ENCODE data around the gene SHC3.

The SHC3 gene

DNA sequence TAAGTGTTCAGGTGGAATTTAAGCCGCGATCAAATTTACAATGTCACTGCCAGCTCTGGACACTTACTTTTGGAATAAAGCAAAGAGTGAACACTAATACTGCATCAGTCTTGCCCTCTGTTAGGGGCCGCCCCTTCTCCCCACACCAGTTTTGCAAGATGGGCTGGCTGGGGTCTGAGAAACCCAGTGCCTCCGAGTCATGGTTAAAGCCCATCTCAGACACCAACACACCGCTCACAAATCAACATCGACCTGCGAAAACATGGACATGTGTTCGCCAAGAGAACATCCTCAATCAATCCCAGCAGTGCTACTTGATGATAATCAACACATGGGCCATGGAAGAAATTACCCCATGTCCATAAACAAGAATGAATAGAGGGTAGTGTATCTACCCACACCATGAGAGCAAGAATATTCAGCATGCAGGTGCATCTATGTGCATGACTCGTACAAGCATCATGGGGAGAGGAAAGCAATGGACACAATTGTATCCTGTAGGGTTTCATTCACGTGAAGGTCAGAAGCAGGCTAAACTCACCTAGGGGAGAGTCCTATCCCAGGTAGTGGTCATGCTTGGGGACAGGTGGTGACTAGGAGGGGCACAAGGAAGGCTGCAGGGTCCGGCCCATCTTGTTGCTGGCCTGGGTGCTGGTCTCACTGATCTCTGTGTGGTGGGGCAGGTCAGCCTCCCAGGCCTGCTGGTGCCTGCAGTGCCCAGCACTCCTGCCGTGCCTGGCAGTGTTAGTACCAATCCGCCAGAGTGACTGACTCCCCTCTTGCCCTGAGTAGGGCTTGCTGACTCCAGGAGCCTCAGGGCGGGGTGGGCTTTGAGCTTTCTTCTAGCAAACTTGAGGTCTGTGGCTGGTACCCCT, 182.3 kb downstream of the SHC3 start:
- no peak for FAIRE-seq

- FAIRE-seq = no peak
Observed at GRCh38 chr9:88995627-88996026, 183.0 kb downstream of the SHC3 start.

DNA sequence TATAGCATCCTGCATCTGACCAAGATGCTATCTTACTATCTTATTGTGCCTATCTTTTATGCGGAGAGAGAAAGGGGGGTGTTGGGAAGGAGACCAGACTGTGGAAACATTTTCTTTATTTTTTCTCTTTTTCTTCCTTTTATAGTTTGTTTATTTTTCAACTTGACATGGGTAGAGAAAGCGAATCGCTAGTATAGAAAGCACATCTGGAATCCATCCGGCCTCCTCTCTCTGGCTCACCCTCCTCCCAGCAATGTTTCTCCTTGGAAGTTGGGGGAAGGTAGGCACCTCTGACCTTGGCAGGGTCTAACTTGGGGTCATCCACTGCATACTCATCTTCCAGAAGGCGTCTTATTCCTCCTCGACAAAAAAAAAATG, 183.4 kb downstream of the SHC3 start:
- FAIRE-seq = no peak

DNA sequence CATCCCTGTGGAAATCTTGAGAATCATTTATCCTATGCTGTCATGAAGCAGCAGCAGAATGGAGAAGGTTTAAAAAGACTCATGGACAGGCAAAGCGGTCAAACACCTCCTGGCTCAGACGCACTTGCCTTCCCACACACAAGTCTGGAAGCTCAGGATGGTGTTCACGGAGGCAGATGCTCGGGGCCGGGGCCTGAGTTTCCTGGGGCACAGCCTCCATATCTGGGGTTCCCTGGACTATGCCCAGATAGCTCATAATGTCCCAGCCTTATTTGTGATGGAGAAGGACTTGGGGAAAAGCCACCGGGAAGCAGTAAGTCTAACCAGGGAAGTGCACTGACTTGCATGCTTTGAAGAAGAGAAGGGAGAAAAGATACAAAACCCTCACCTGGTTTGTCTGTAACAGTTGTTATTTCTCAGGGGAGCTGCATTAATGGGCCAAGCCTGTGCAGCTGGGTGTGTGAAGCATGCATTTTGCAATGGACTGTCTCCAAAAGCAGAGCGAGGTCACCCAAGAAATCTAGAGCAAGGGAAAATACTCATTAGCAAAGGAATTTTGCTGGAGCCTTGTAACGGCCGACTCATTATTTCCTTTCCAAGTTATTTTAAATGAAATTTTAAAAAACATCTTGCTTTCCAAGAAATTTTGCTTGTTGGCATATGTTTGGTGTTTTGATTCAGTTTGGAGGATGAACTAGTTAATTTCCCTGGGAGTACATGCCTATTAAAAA, 184.0 kb downstream of the SHC3 start:
- no peak for FAIRE-seq

DNA sequence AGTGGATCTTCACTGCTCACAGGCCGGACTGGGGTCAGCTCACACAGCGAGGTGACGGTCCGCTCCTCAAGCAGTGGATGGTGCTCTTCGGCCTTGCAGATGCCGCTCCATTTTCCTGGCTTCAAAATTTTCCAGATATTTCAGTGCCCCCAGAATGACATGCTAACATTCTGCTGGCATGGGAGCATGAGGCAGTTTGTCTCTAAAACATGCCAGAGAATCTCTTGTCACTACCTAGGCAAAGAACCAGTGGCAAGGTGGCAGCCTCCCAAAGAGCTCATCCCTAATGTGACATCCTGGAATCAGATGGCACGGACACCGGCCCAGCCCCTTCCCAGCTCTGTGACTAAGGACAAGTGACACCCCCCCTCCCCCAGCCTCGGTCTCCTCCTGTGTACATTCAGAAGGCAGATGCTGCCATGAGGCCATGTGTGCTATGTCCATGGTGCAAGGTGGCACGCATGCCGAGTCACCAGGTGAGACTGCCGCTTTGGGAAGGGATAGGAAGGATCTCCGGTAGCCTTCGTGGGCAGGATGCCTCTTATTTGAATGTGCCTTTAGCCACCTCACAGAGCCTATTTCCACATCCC, 184.7 kb downstream of the SHC3 start:
- FAIRE-seq = no peak

GRCh38 chr9:88993327-88993726, 185.3 kb downstream of the SHC3 start:
- no peak for FAIRE-seq

DNA sequence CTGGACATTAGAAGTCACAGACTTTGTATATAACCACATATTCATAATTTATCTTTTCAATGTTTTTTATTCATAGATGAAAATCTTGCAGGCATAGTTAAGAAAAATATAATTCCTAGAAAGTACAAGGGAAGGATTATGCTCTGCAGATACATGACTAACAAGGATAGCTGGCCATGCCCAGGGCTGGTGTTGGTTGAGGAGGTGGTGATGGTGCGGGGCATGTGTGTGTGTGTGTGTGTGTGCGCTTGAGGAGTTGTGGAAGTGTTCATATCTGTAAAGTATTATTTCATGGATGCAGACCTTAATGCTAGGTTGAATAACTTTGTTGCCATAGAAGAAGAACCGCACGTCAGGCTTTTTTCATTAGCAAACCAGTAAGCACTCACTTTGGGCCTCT, 186.1 kb downstream of the SHC3 start:
- FAIRE-seq = no peak

- FAIRE-seq = no peak
Observed at GRCh38 chr9:88991066-88992034, 187.3 kb downstream of the SHC3 start, which contains the start of gene S1PR3. Gene S1PR3 (plus strand): TSS chr9:88991468. CDS start chr9:89001201, 9,733 bp downstream.

DNA sequence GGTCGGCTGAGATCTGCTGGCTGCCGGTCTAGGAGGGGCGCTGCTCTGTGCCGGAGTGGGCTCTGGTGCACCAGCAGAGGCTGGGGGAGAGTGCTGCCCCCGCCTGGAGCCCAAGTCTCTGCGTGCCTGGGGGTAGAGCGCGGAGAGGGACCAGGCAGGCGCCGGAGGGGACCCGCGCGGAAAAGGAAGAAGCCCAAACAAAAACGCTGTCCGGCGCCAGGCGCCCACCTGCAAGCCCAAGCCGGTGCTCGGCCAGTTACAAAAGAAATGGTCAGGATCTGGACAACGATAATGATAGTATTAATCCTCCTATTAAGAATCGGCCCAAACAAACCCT, 187.9 kb downstream of the SHC3 start:
- FAIRE-seq = no peak

DNA sequence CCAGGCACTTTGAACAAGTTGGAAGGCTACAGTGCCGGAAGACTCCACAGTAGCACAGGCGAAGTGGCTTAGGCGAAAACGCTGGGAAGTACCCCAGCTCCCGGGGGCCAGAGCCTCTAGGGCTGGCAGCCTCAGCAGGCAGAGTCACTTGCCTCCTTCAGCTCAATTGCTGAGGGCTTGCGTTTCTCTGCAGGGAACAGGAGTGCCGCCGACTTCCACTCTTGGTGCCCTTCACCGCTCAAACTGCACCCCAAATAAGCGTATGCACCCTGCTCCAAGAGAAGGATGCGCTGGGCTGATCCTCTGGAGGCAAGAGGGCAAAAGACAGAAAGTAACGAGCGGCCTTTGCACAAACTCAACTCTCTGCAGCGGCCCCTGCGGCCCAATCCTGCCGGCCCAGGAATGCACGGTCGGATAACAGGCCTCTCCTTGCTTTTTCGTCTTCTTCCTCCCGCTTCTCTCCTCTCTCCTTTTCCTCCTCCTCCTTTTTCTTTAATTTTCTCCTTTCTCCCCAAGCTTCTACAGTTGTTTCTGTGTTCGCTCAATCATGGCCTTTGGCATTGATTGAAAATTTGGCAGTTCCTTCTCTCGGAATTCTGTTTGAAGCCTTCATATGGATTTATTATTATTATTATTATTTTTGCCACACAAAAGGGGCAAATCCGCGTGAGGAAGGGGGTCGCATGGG, 188.4 kb downstream of the SHC3 start:
- no peak for FAIRE-seq

DNA sequence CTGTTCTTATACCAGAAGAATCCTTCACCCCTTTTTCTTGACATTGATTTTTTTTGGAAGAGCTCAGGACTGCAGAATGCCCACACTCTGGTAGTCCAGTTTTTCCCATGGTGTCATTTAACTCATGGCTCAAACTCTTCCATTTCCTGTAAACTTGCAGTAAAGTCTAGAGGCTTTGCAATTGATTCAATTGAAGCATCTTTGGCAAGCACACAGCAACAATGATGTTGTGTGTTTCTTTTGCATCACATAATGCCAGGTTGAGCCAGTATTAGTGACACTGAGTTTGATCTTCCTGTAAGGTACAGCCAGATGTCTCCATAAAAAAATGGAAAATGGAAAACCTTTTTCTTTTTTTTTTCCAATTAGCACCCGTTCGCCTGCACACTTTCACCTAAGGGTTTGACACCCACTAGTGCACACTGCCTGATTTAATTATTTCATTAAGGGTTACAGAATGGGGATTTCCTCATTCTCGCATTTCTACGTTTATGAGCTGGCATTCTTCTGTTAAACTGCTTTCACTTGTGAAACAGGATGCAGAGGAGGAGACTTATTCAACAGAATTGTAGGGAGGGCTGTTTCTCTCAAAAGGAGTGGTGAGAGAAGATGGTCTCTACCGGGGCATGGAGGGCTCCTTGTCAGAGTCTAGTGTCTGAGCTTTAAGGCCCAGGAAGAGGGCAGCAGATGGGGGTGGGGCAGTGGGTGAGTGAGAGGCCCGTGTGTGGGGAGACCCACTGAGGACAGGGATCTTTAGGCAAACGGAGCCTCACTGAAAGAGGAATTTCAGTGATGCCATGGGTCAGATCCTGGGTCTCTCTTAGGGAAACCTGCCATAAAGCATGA, 189.6 kb downstream of the SHC3 start:
- no peak for FAIRE-seq

DNA sequence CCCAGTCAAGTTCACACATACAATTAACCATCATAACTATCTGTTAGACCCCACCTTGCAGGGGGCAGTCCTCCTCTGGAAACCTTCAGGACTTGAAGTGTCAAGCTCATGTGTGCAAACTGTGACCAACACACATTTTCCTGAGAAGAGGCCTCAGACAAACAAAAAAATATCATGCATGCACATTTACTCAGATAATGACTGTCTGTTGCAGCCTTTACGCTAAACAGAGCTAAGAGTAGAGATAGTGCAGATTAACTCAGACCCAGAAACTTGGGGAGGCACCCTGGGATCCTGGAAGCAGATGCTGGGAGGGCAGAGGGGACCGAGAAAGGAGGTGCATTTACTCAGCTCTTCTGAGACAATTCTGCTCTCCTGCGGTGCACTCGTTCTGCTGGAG, 191.0 kb downstream of the SHC3 start:
- FAIRE-seq = no peak

DNA sequence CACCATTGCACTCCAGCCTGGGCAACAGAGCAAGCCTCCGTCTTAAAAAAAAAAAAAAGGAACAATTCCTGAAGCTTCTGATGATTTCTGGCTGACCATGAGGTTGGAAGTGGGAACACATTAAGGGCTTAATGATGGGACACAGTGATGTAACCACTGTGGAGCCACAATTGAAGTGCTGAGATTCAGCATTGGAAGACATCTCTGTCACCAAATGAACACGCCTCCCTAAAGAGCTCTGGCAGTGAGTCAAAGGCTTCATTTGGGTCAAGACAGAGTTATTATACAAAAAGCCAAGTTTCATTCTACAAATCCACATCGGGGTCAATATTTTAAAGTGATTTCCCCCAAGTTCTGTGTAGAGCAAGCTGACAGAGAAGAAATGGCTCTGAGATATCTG, 191.8 kb downstream of the SHC3 start:
- FAIRE-seq = no peak

- no peak for FAIRE-seq
Observed at GRCh38 chr9:88985616-88986015, 193.0 kb downstream of the SHC3 start.

DNA sequence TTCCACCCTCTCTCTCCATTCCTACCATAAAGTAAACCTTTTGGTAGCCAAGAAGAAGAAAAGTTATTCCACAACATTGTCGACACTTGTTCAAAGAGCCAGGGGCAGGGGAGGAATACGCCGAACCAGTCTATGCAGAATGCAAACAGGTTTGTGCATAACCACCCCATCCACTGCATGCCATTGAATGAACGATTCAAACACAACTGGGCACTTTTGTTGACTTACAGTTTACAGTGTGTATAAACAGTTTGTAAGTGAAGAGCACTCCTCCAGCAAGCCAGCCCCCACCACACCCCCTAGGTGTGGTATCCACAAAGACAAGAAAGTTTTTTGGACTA, 194.1 kb downstream of the SHC3 start:
- no peak for FAIRE-seq

DNA sequence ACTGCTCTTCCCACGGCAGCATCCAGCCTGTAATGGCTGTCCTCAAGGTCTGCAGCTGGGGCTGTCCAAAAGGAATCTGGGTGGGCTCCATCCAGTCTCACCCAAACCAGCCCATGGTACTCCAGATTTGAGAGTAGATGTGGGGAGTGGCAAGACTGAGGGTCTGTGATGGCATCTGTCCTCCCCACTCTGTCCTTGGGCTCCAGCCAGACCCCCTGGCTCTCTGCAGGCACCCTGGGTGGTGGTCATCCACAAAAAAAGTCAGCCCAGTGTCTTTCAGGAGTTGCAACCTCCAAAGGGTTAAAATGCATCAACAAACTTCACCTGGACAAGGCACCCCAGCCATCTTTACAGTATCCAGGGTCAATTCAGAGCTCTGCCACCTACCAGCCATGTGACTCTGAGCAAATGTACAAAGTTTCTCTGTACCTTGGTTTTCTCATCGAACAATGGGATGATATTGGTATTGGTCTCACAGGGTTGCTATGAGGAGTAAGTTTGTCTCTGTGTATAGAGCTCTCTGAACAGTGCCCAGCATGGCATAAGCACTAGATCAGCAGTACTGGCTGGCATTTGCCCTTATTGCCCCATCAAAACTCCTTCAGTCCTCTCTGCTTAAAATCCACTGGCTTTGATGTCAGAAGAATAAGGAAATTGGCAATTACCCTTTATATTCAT, 194.6 kb downstream of the SHC3 start:
- no peak for FAIRE-seq

GRCh38 chr9:88980740-88981203, 197.8 kb downstream of the SHC3 start:
- FAIRE-seq = no peak

- FAIRE-seq = no peak
Observed at GRCh38 chr9:88979791-88980190, 198.8 kb downstream of the SHC3 start.

DNA sequence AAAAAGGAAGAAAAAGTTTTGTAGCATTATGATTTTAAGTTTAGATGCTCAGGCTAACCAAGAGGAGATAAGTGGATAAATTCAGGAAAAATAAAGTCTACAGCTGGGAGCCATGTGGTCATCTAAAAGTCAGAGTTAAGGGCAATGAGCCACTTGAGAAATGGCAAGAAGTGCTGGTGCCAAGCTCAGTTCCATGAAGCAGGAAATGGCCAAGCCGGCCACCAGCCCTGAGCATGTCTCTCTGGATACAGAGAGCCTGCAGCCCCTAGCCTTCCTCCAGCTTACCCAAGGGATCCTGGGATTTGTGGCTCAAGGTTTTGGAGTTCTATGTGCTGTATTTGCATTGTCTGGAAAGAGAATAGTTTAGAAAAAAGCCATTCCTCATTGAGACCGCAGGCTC, 199.6 kb downstream of the SHC3 start:
- no peak for FAIRE-seq

DNA sequence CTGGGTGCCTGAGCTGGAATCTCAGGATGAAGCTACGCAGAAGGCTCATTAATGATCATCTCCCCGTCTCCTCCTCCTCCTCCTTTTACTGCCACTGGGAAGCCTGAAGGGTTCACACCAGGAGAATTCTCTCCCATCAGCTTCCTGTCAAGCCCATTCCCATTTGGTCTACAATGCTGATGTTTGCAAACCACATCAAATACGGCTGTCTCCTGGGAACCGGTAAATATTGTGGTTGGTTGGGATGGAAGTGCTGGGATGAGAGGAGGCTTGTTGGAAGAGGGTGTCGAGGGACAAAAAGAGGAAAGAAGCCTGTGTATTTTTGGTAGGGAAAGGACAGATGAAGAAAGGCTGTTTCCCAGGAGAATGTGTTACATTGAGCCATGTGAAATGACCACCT, 200.6 kb downstream of the SHC3 start:
- no peak for FAIRE-seq

GRCh38 chr9:88976890-88977257, 201.7 kb downstream of the SHC3 start:
- FAIRE-seq = no peak
